Nephron (organoid): Measurements from ENCODE around the gene SLC2A13.

ENCODE experiments used
- H3K27ac Mint-ChIP-seq, 3 experiments: 2 replicates each; pipeline ENCODE4 v1.8.0; 2020; ENCODE audit warnings: mixed read lengths in 3 of 3, mild to moderate bottlenecking in 2 of 3, moderate library complexity in 1 of 3
- H3K27me3 Mint-ChIP-seq: 2 replicates; pipeline ENCODE4 v1.8.0; 2021; ENCODE audit warnings: low read depth, mild to moderate bottlenecking, moderate library complexity, mixed read lengths
- H3K36me3 Mint-ChIP-seq: 2 replicates; pipeline ENCODE4 v1.8.0; 2020; ENCODE audit warnings: low read depth, mixed read lengths
- H3K4me1 Mint-ChIP-seq: 2 replicates; pipeline ENCODE4 v1.8.0; 2020; ENCODE audit warnings: mixed read lengths
- H3K4me3 Mint-ChIP-seq, 3 experiments: 2 replicates each; pipeline ENCODE4 v1.8.0; 2020; ENCODE audit warnings: mild to moderate bottlenecking in 3 of 3, mixed read lengths in 3 of 3, moderate library complexity in 2 of 3
- H3K9me3 Mint-ChIP-seq: 2 replicates; pipeline ENCODE4 v1.8.0; 2020; ENCODE audit warnings: mixed read lengths
- CTCF ChIP-seq, 3 experiments: fragments of 200-600 bp; sonication (generic); IDR thresholded peaks; one replicate each; pipeline ENCODE4 v1.5.0; 2021; ENCODE audit warnings: antibody characterized with exemption in 3 of 3; ENCODE audit not compliant: unreplicated experiment in 3 of 3

Gene SLC2A13

GRCh38 chr12:39743655-39744054 lies 362.2 kb downstream of the SLC2A13 start:
- Mint-ChIP-seq H3K9me3 (peaks cover 12% of the 10 kb centered on the region), H3K4me3 (no peak overlapping the region), H3K36me3 (peaks cover 3% of the 10 kb centered on the region), H3K4me1 (no peaks in the 10 kb centered on the region), H3K27me3 (no peaks in the 10 kb centered on the region), H3K27ac (no peak overlapping the region)
- TF ChIP-seq CTCF (IDR thresholded peaks at IDR 0.05; ENCODE audit: unreplicated experiment in 3 of 3): no peak

GRCh38 chr12:39736406-39736805 lies 369.5 kb downstream of the SLC2A13 start:
- Mint-ChIP-seq H3K4me1 (no peaks in the 10 kb centered on the region), H3K36me3 (no peaks in the 10 kb centered on the region), H3K4me3 (no peak overlapping the region), H3K9me3 (peaks cover 27% of the 10 kb centered on the region), H3K27ac (no peak overlapping the region), H3K27me3 (no peaks in the 10 kb centered on the region)
- TF ChIP-seq CTCF (IDR thresholded peaks at IDR 0.05; ENCODE audit: unreplicated experiment in 3 of 3): no peak

- no peaks in the 10 kb centered on the region for H3K27me3 Mint-ChIP-seq
These were observed 382.1 kb downstream of the SLC2A13 start for GRCh38 chr12:39723831-39724230.

GRCh38 chr12:39722504-39722903 lies 383.4 kb downstream of the SLC2A13 start:
- Mint-ChIP-seq H3K4me1 (peaks cover 5% of the 10 kb centered on the region), H3K9me3 (peaks cover 7% of the 10 kb centered on the region), H3K27me3 (no peaks in the 10 kb centered on the region), H3K4me3 (no peak overlapping the region), H3K36me3 (no peaks in the 10 kb centered on the region), H3K27ac (no peak overlapping the region)
- no peak for TF ChIP-seq CTCF (IDR thresholded peaks at IDR 0.05; ENCODE audit: unreplicated experiment in 3 of 3)

More at GRCh38 chr12:39723831-39724230, 382.1 kb downstream of the SLC2A13 start:
- Mint-ChIP-seq H3K4me1 (peaks cover 5% of the 10 kb centered on the region), H3K9me3 (peaks cover 12% of the 10 kb centered on the region), H3K27ac (no peak overlapping the region), H3K4me3 (no peak overlapping the region), H3K36me3 (no peaks in the 10 kb centered on the region)
- no peak for TF ChIP-seq CTCF (IDR thresholded peaks at IDR 0.05; ENCODE audit: unreplicated experiment in 3 of 3)

GRCh38 chr12:39713552-39713951 lies 392.3 kb downstream of the SLC2A13 start:
- Mint-ChIP-seq H3K36me3 (no peaks in the 10 kb centered on the region), H3K27me3 (no peaks in the 10 kb centered on the region), H3K4me3 (no peak overlapping the region), H3K4me1 (no peaks in the 10 kb centered on the region), H3K9me3 (no peaks in the 10 kb centered on the region), H3K27ac (no peak overlapping the region)
- no peak for TF ChIP-seq CTCF (IDR thresholded peaks at IDR 0.05; ENCODE audit: unreplicated experiment in 3 of 3)

GRCh38 chr12:39712334-39712733 lies 393.5 kb downstream of the SLC2A13 start:
- no peaks in the 10 kb centered on the region for H3K4me1 Mint-ChIP-seq
- no peak for TF ChIP-seq CTCF (IDR thresholded peaks at IDR 0.05; ENCODE audit: unreplicated experiment in 3 of 3)
- H3K4me3 Mint-ChIP-seq: no peak overlapping the region
- no peak overlapping the region for H3K27ac Mint-ChIP-seq
- H3K36me3 Mint-ChIP-seq: no peaks in the 10 kb centered on the region
- H3K27me3 Mint-ChIP-seq: no peaks in the 10 kb centered on the region
- H3K9me3 Mint-ChIP-seq: no peaks in the 10 kb centered on the region
